Measurements from ENCODE around the gene SLC35F6. TPM values are rescaled to one million over a fixed set of nuclear protein-coding genes. Genes with fewer than 3 reads are reported as not detected.
"Not testable (repeated sequence)": the region's sequence is repeated elsewhere in the genome, so short reads cannot be mapped to it uniquely, and the experiment has no call there.

SLC35F6 gene
- total and polyA plus RNA-seq, 2 experiments from 2014 or later, result 37.1 to 46.9 TPM

DNA sequence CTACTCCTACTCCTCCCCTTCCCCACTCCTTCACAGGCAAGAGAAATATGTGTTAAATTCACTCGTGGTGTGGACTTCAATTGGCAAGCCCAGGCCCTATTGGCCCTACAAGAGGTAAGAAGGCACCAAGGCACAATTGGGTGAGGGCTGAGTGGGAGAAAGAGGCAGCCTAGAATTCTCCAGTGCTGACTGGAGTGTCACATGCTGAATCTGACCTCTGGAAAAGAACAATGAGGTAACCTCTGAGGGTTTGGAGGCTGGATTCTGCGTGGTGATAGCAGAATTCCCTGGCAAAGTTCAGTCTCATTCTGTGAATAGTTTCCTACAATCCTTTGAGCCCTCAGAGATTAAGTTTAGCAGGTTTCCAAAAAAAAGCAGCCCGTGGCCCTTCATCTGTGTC, 28.6 kb downstream of the SLC35F6 start:
- no peaks in the 10 kb centered on the region for H3K4me1 ChIP-seq (ENCODE audit: insufficient read depth)
- no peak overlapping the region for H3K4me3 ChIP-seq
- no peaks in the 10 kb centered on the region for H4K20me1 ChIP-seq (ENCODE audit: insufficient read depth)
- H3K9me2 ChIP-seq (ENCODE audit: insufficient read depth), result no peaks in the 10 kb centered on the region
- H3K9me3 ChIP-seq (ENCODE audit: low read depth), result no peaks in the 10 kb centered on the region
- H3F3A ChIP-seq (ENCODE audit: insufficient read depth), result no peaks in the 10 kb centered on the region
- H2AFZ ChIP-seq, result no peak overlapping the region
- TF ChIP-seq EZH2 (IDR thresholded peaks at IDR 0.05; ENCODE audit: insufficient read depth, poor library complexity, severe bottlenecking) (no peak), EZH2phosphoT487 (IDR thresholded peaks at IDR 0.05; ENCODE audit: insufficient read depth, low read depth) (no peak)
- no peak overlapping the region for H3K27ac ChIP-seq
- H3K27me3 ChIP-seq (replicated peaks; ENCODE audit: insufficient read depth), result no peaks in the 10 kb centered on the region
- in situ Hi-C loops (cut with MboI), result no loop called here
- peaks cover 3% of the 10 kb centered on the region; the same call in 1 of the 2 replicates for H3K36me3 ChIP-seq (ENCODE audit: low read depth)
- no peak for DNase-seq
- WGBS, 2 experiments (ENCODE audit: low coverage in 1 of 2, low lambda C conversion rate in 2 of 2, missing lambda C conversion rate in 2 of 2), result 89 to 98% methylated on average over 3 of the region's 3 CpGs
- H3K4me2 ChIP-seq (ENCODE audit: unreplicated experiment), result no peak overlapping the region
- H3K9ac ChIP-seq, result no peak overlapping the region
- H3K79me2 ChIP-seq (ENCODE audit: insufficient read depth), result peaks cover 44% of the 10 kb centered on the region

DNA sequence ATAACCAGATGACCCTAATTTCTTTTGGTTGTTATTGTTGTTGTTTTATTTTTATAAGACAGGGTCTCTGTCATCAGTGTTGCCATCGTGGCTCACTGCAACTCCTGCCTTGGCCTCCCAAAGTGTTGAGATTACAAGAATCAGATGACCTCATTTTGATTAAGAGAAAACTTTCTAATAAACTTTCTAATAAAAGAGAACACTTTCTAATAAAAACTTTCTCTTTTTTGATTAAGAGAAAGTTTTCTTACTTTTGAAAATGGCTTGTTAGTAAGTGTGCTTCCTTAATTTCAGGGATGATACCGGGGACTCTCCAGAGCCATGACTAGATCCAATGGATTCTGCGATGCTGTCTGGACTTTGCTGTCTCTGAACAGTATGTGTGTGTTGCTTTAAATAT, 29.4 kb downstream of the SLC35F6 start:
- H3K79me2 ChIP-seq (ENCODE audit: insufficient read depth), result peaks cover 36% of the 10 kb centered on the region
- no peaks in the 10 kb centered on the region for H3K27me3 ChIP-seq (replicated peaks; ENCODE audit: insufficient read depth)
- H3K36me3 ChIP-seq (ENCODE audit: low read depth), result peaks cover 3% of the 10 kb centered on the region; the same call in 1 of the 2 replicates
- in situ Hi-C loops (cut with MboI), result no loop called here
- no peak overlapping the region for H3K4me2 ChIP-seq (ENCODE audit: unreplicated experiment)
- no peaks in the 10 kb centered on the region for H3K9me3 ChIP-seq (ENCODE audit: low read depth)
- no peak overlapping the region for H3K27ac ChIP-seq
- no peaks in the 10 kb centered on the region for H3F3A ChIP-seq (ENCODE audit: insufficient read depth)
- 93 to 97% methylated on average over 3 of the region's 3 CpGs for WGBS, 2 experiments (ENCODE audit: low coverage in 1 of 2, low lambda C conversion rate in 2 of 2, missing lambda C conversion rate in 2 of 2)
- no peak overlapping the region for H2AFZ ChIP-seq
- no peak for TF ChIP-seq EZH2phosphoT487 (IDR thresholded peaks at IDR 0.05; ENCODE audit: insufficient read depth, low read depth)
- TF ChIP-seq EZH2 (IDR thresholded peaks at IDR 0.05; ENCODE audit: insufficient read depth, poor library complexity, severe bottlenecking), result no peak
- H3K9ac ChIP-seq, result no peak overlapping the region
- no peaks in the 10 kb centered on the region for H4K20me1 ChIP-seq (ENCODE audit: insufficient read depth)
- H3K4me3 ChIP-seq, result no peak overlapping the region
- DNase-seq, result no peak
- H3K9me2 ChIP-seq (ENCODE audit: insufficient read depth), result no peaks in the 10 kb centered on the region
- H3K4me1 ChIP-seq (ENCODE audit: insufficient read depth), result no peaks in the 10 kb centered on the region

GRCh38 chr2:26795135-26795534, 31.1 kb downstream of the SLC35F6 start:
- H3K9me3 ChIP-seq (ENCODE audit: low read depth); H3K36me3 ChIP-seq (ENCODE audit: low read depth); H3K4me3 ChIP-seq; in situ Hi-C loops (cut with MboI); H2AFZ ChIP-seq; H3K27me3 ChIP-seq (replicated peaks; ENCODE audit: insufficient read depth); H3K4me1 ChIP-seq (ENCODE audit: insufficient read depth); H3F3A ChIP-seq (ENCODE audit: insufficient read depth); H3K9me2 ChIP-seq (ENCODE audit: insufficient read depth); H4K20me1 ChIP-seq (ENCODE audit: insufficient read depth); DNase-seq; H3K4me2 ChIP-seq (ENCODE audit: unreplicated experiment); H3K9ac ChIP-seq; H3K27ac ChIP-seq: not testable (repeated sequence)
- 95 to 99% methylated on average over 6 to 17 of the region's 17 CpGs for WGBS, 2 experiments (ENCODE audit: low coverage in 1 of 2, low lambda C conversion rate in 2 of 2, missing lambda C conversion rate in 2 of 2)
- peaks cover 20% of the 10 kb centered on the region for H3K79me2 ChIP-seq (ENCODE audit: insufficient read depth)

DNA sequence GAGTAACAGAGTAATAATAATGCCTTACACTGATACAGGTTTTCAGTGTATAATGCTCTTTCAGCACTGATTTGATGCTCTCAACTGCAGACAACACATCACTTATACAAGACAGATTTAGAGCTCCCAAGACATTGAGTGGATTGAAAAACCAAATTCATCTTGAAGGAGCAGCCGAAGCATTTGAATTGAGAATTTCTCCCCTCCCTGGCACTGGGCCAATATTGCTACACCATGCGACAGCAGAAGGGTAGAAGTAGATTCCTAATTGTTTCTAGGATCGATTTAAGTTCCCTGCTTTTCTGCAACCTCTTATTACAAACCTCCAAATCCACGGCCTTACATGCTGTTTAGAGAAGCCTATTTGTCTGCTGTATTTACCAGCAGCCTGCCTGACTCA, 37.2 kb downstream of the SLC35F6 start:
- Histone ChIP-seq H4K20me1 (ENCODE audit: insufficient read depth) (no peaks in the 10 kb centered on the region), H3K9me3 (ENCODE audit: low read depth) (no peaks in the 10 kb centered on the region), H3F3A (ENCODE audit: insufficient read depth) (peaks cover 13% of the 10 kb centered on the region), H3K4me1 (ENCODE audit: insufficient read depth) (peaks cover 9% of the 10 kb centered on the region), H3K27ac (no peak overlapping the region), H3K9ac (no peak overlapping the region), H3K4me2 (ENCODE audit: unreplicated experiment) (no peak overlapping the region), H3K4me3 (no peak overlapping the region), H3K9me2 (ENCODE audit: insufficient read depth) (no peaks in the 10 kb centered on the region), H3K27me3 (replicated peaks; ENCODE audit: insufficient read depth) (no peaks in the 10 kb centered on the region), H3K79me2 (ENCODE audit: insufficient read depth) (no peaks in the 10 kb centered on the region), H2AFZ (no peak overlapping the region), H3K36me3 (ENCODE audit: low read depth) (no peaks in the 10 kb centered on the region)
- no peak for DNase-seq
- 66 to 67% methylated on average over 4 of the region's 4 CpGs for WGBS, 2 experiments (ENCODE audit: low coverage in 1 of 2, low lambda C conversion rate in 2 of 2, missing lambda C conversion rate in 2 of 2)
- in situ Hi-C loops (cut with MboI), result no loop called here
- no peak for TF ChIP-seq EZH2phosphoT487 (IDR thresholded peaks at IDR 0.05; ENCODE audit: insufficient read depth, low read depth)
- no peak for TF ChIP-seq EZH2 (IDR thresholded peaks at IDR 0.05; ENCODE audit: insufficient read depth, poor library complexity, severe bottlenecking)

GRCh38 chr2:26801796-26802195, 37.7 kb downstream of the SLC35F6 start:
- Histone ChIP-seq H3K9ac (no peak overlapping the region), H3K9me2 (ENCODE audit: insufficient read depth) (no peaks in the 10 kb centered on the region), H3F3A (ENCODE audit: insufficient read depth) (peaks cover 13% of the 10 kb centered on the region), H3K27me3 (replicated peaks; ENCODE audit: insufficient read depth) (no peaks in the 10 kb centered on the region), H3K36me3 (ENCODE audit: low read depth) (no peaks in the 10 kb centered on the region), H3K4me2 (ENCODE audit: unreplicated experiment) (no peak overlapping the region), H4K20me1 (ENCODE audit: insufficient read depth) (no peaks in the 10 kb centered on the region), H3K27ac (no peak overlapping the region), H3K79me2 (ENCODE audit: insufficient read depth) (no peaks in the 10 kb centered on the region), H3K9me3 (ENCODE audit: low read depth) (no peaks in the 10 kb centered on the region), H3K4me1 (ENCODE audit: insufficient read depth) (peaks cover 9% of the 10 kb centered on the region), H2AFZ (no peak overlapping the region), H3K4me3 (no peak overlapping the region)
- TF ChIP-seq EZH2phosphoT487 (IDR thresholded peaks at IDR 0.05; ENCODE audit: insufficient read depth, low read depth), result no peak
- TF ChIP-seq EZH2 (IDR thresholded peaks at IDR 0.05; ENCODE audit: insufficient read depth, poor library complexity, severe bottlenecking), result no peak
- WGBS, 2 experiments (ENCODE audit: low coverage in 1 of 2, low lambda C conversion rate in 2 of 2, missing lambda C conversion rate in 2 of 2), result 90 to 96% methylated on average over 7 of the region's 7 CpGs
- in situ Hi-C loops (cut with MboI), result no loop called here
- DNase-seq, result no peak
